CD4-positive, alpha-beta memory T cell (primary cell): ENCODE measurements around the gene MRE11. TPM values are rescaled to one million over a fixed set of nuclear protein-coding genes. Genes with fewer than 3 reads are reported as not detected.

Source experiments
- CTCF ChIA-PET: fragments of 350-600 bp; sonication (Branson Sonifier 250); formaldehyde crosslinking; loops from one replicate; lab custom pipeline; 2021; ENCODE audit warnings: inconsistent platforms; ENCODE audit not compliant: partially characterized antibody; lab: Charles Lee
- POLR2A ChIA-PET: fragments of 350-600 bp; sonication (Branson Sonifier 250); formaldehyde crosslinking; loops from one replicate; lab custom pipeline; 2021; ENCODE audit not compliant: partially characterized antibody; lab: Charles Lee
- DNase-seq, 5 donors: peaks; one replicate each; pipeline versions ENCODE4 v3.0.0 to v3.0.0-alpha.2; 2020 to 2022; ENCODE audit warnings: mixed read lengths in 1 of 5
- H3K27ac ChIP-seq: one replicate; pipeline ENCODE4 v1.7.0; 2013; ENCODE audit warnings: low read depth, low read length
- H3K27me3 ChIP-seq: 2 replicates; pipeline ENCODE4 v1.7.0; 2013; ENCODE audit warnings: mild to moderate bottlenecking, low read length, moderate library complexity; ENCODE audit not compliant: insufficient read depth
- H3K36me3 ChIP-seq: 2 replicates; pipeline ENCODE4 v1.7.0; 2013; ENCODE audit warnings: mild to moderate bottlenecking, low read length, moderate library complexity; ENCODE audit not compliant: insufficient read depth
- H3K4me1 ChIP-seq: 2 replicates; pipeline ENCODE4 v1.7.0; 2013; ENCODE audit warnings: mild to moderate bottlenecking, low read length, moderate library complexity; ENCODE audit not compliant: insufficient read depth
- H3K4me3 ChIP-seq, 2 donors: one replicate each; pipeline ENCODE4 v1.7.0; 2013; ENCODE audit warnings: low read length in 2 of 2, mild to moderate bottlenecking in 1 of 2
- H3K9me3 ChIP-seq, 2 donors: one replicate each; pipeline ENCODE4 v1.7.0; 2013; ENCODE audit warnings: low read length in 2 of 2, control low read depth in 1 of 2; ENCODE audit not compliant: control insufficient read depth in 1 of 2
- H3K27ac Mint-ChIP-seq, 7 donors: one replicate each; pipeline ENCODE4 v1.8.0; 2020 to 2021; ENCODE audit warnings: mixed read lengths in 7 of 7, mild to moderate bottlenecking in 6 of 7, inconsistent platforms in 3 of 7, moderate library complexity in 3 of 7
- H3K27me3 Mint-ChIP-seq, 2 donors: one replicate each; pipeline ENCODE4 v1.8.0; 2020 to 2021; ENCODE audit warnings: mixed read lengths in 2 of 2
- H3K36me3 Mint-ChIP-seq, 2 donors: one replicate each; pipeline ENCODE4 v1.8.0; 2020 to 2021; ENCODE audit warnings: mixed read lengths in 2 of 2, inconsistent platforms in 1 of 2, mild to moderate bottlenecking in 1 of 2
- H3K4me1 Mint-ChIP-seq, 4 donors: one replicate each; pipeline ENCODE4 v1.8.0; 2020 to 2021; ENCODE audit warnings: mixed read lengths in 4 of 4, mild to moderate bottlenecking in 1 of 4
- H3K4me3 Mint-ChIP-seq, 8 donors: one replicate each; pipeline ENCODE4 v1.8.0; 2020 to 2021; ENCODE audit warnings: mixed read lengths in 8 of 8, mild to moderate bottlenecking in 7 of 8, moderate library complexity in 6 of 8, inconsistent platforms in 3 of 8
- H3K9me3 Mint-ChIP-seq, 8 donors: one replicate each; pipeline ENCODE4 v1.8.0; 2020 to 2021; ENCODE audit warnings: mixed read lengths in 8 of 8, mild to moderate bottlenecking in 5 of 8, inconsistent platforms in 3 of 8, moderate library complexity in 1 of 8
- intact Hi-C: fragments of 100-400 bp; cut with micrococcal nuclease; formaldehyde crosslinking; loops from one replicate; pipeline ENCODE4 v1.15.1; 2023
- polyA plus RNA-seq, 2 donors: library from polyadenylated mRNA; unstranded; fragments of 300-500 nt; fragmentation: Illumina TruSeq; gene quantifications; one replicate each; pipeline ENCODE4 v1.2.3, GENCODE V29; 2021
- total RNA-seq, 2 experiments: library from RNA; stranded (reverse); gene quantifications; one replicate each; pipeline ENCODE4 v1.2.3, GENCODE V29; 2021

Gene MRE11
- total and polyA plus RNA-seq, 4 experiments from 2014 or later = 7.6 to 43.4 (median 30.4) TPM

DNA sequence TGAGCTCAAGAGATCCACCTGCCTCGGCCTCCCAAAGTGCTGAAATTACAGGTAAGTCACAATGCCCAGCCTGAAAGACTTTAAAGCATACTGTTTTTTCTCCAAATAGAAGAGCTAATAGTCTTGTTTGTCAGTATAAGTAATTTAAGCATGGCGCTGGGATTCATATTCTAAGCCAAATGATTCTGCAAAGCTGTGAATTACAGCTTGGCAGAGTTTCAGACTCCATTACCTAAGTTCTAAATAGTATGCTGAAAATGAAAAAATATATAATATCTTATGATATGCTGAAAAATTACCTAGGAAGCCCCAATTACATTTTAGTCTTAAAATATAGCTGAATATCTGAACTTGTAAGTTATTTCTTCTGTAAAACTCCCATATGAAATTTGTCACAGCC is 39.3 kb downstream of the MRE11 start:
- peaks cover 45 to 49% of the 10 kb centered on the region in 2 donors for H3K36me3 Mint-ChIP-seq
- H3K27me3 Mint-ChIP-seq = no peaks in the 10 kb centered on the region
- CTCF ChIA-PET = no interaction called here
- no peaks in the 10 kb centered on the region for H3K9me3 ChIP-seq
- no peak for DNase-seq
- intact Hi-C loops = no loop called here
- H3K4me3 ChIP-seq = no peak overlapping the region
- H3K27me3 ChIP-seq = no peaks in the 10 kb centered on the region
- H3K36me3 ChIP-seq = peaks cover under 1% of the 10 kb centered on the region
- no peak overlapping the region for H3K27ac Mint-ChIP-seq
- peaks cover 0 to 1% (median 0%) of the 10 kb centered on the region in 4 donors for H3K4me1 Mint-ChIP-seq
- no peaks in the 10 kb centered on the region for H3K4me1 ChIP-seq
- H3K4me3 Mint-ChIP-seq = no peak overlapping the region
- peaks cover 0 to 6% (median 0%) of the 10 kb centered on the region in 8 donors for H3K9me3 Mint-ChIP-seq
- no peak overlapping the region for H3K27ac ChIP-seq
- POLR2A ChIA-PET = no interaction called here

DNA sequence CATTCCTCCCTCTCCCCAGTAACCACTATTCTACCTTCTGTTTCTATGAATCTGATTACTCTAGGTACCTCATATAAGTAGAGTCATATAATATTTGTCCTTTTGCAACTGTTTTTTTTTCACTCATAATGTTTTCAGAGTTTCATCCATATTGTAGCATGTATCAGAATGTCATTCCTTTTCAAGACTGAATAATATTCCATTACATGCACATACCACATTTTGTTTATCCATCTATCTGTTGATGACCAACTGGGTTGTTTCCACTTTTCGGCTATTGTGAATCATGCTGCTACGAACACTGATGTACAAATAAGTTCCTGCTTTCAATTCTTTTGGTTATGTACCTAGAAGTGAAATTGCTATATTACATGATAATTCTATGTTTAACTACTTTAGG is 40.7 kb downstream of the MRE11 start:
- H3K36me3 Mint-ChIP-seq = peaks cover 45 to 47% of the 10 kb centered on the region in 2 donors
- H3K4me3 Mint-ChIP-seq = no peak overlapping the region
- Histone ChIP-seq H3K27ac (no peak overlapping the region), H3K4me3 (no peak overlapping the region), H3K9me3 (no peaks in the 10 kb centered on the region), H3K36me3 (no peaks in the 10 kb centered on the region), H3K4me1 (no peaks in the 10 kb centered on the region), H3K27me3 (no peaks in the 10 kb centered on the region)
- no peak for DNase-seq
- CTCF ChIA-PET = no interaction called here
- peaks cover 0 to 1% (median 0%) of the 10 kb centered on the region in 4 donors for H3K4me1 Mint-ChIP-seq
- H3K27me3 Mint-ChIP-seq = no peaks in the 10 kb centered on the region
- H3K9me3 Mint-ChIP-seq = peaks cover 0 to 6% (median 0%) of the 10 kb centered on the region in 8 donors
- POLR2A ChIA-PET = no interaction called here
- intact Hi-C loops = no loop called here
- no peak overlapping the region for H3K27ac Mint-ChIP-seq

DNA sequence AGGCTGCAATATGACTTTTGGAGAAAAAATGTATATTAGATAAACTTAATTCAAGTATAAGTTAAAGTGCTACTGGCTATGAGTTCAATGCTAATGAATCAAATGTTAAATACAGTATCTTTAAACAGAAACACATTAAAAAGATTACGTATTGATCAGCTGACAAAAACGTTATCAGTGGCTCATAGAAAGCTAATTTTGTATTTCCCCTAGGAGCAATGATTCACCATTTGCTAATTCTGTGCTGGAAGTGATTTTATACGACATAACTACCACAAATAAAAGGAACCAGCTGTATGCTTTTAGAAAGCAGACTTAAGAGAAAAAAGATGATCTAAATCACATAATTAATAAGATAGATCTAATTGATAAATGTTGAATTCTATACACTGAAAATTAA is 43.6 kb downstream of the MRE11 start:
- POLR2A ChIA-PET = no interaction called here

DNA sequence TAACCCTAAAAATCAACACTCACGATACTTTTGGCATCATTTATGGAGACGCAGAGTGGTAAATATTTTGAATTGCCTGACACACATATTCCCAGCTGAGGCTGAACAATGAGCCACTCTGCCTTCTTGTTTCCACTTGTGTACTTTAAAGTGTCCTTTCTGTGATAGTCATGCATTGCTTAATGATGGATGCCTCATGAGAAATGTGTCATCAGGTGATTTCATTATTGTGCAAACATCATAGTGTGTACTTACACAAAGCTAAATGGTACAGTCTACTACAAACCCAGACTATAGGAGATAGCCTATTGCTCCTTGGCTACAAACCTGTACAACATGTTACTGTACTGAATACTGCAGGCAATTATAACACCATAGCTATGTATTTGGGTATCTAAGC is 44.2 kb downstream of the MRE11 start:
- no peak for DNase-seq
- Histone ChIP-seq H3K27me3 (no peaks in the 10 kb centered on the region), H3K4me1 (no peaks in the 10 kb centered on the region), H3K4me3 (no peak overlapping the region), H3K27ac (no peak overlapping the region), H3K9me3 (no peaks in the 10 kb centered on the region), H3K36me3 (no peaks in the 10 kb centered on the region)
- intact Hi-C loops = no loop called here
- Mint-ChIP-seq H3K27ac (no peak overlapping the region), H3K4me3 (no peak overlapping the region), H3K4me1 (no peaks in the 10 kb centered on the region), H3K27me3 (no peaks in the 10 kb centered on the region), H3K9me3 (peaks cover 0 to 6% (median 0%) of the 10 kb centered on the region in 8 donors), H3K36me3 (peaks cover 34 to 37% of the 10 kb centered on the region in 2 donors)
- CTCF ChIA-PET = interaction anchor here (1.3 kb wide), 1 partner anchor 54 kb away, joined by 3 read pairs; no protein-coding TSS in a partner anchor
- POLR2A ChIA-PET = no interaction called here

More for the DNA sequence above, 43.6 kb downstream of the MRE11 start:
- Histone ChIP-seq H3K27me3 (no peaks in the 10 kb centered on the region), H3K4me3 (no peak overlapping the region), H3K9me3 (no peaks in the 10 kb centered on the region), H3K4me1 (no peaks in the 10 kb centered on the region), H3K36me3 (no peaks in the 10 kb centered on the region), H3K27ac (no peak overlapping the region)
- intact Hi-C loops = no loop called here
- Mint-ChIP-seq H3K4me3 (no peak overlapping the region), H3K27ac (no peak overlapping the region), H3K9me3 (peaks cover 0 to 6% (median 0%) of the 10 kb centered on the region in 8 donors), H3K4me1 (no peaks in the 10 kb centered on the region), H3K27me3 (no peaks in the 10 kb centered on the region), H3K36me3 (peaks cover 36 to 38% of the 10 kb centered on the region in 2 donors)
- CTCF ChIA-PET = interaction anchor here (0.6 to 1.3 kb wide), 2 partner anchors 53 to 85 kb away, joined by 3 read pairs; no protein-coding TSS in a partner anchor
- DNase-seq = no peak

DNA sequence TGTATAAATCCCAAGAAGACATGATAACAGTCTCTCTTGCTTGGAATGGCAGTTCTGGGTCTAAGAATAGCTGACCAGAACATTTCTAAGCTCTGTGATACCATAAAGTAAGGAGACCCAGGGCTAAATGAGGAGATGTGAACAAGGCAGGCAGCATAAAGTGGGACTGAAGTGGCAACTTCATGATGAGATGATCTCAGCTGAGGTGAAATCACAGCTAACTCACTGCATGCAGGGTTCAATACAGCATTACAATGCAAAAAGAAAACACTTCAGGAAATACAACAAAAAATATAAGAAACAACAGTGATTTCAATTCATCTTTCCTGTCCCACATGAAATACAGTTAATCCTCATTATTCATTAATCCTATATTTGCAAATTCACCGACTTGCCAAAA is 44.6 kb downstream of the MRE11 start:
- no peaks in the 10 kb centered on the region for H3K4me1 Mint-ChIP-seq
- no peak overlapping the region for H3K27ac Mint-ChIP-seq
- H3K36me3 ChIP-seq = no peaks in the 10 kb centered on the region
- H3K27me3 Mint-ChIP-seq = no peaks in the 10 kb centered on the region
- CTCF ChIA-PET = no interaction called here
- POLR2A ChIA-PET = no interaction called here
- no peaks in the 10 kb centered on the region for H3K9me3 ChIP-seq
- no peak overlapping the region for H3K4me3 ChIP-seq
- peaks cover 38 to 40% of the 10 kb centered on the region in 2 donors for H3K36me3 Mint-ChIP-seq
- H3K27me3 ChIP-seq = no peaks in the 10 kb centered on the region
- no peak overlapping the region for H3K27ac ChIP-seq
- no peaks in the 10 kb centered on the region for H3K4me1 ChIP-seq
- no peak overlapping the region for H3K4me3 Mint-ChIP-seq
- intact Hi-C loops = no loop called here
- H3K9me3 Mint-ChIP-seq = peaks cover 0 to 6% (median 0%) of the 10 kb centered on the region in 8 donors
- DNase-seq = no peak

DNA sequence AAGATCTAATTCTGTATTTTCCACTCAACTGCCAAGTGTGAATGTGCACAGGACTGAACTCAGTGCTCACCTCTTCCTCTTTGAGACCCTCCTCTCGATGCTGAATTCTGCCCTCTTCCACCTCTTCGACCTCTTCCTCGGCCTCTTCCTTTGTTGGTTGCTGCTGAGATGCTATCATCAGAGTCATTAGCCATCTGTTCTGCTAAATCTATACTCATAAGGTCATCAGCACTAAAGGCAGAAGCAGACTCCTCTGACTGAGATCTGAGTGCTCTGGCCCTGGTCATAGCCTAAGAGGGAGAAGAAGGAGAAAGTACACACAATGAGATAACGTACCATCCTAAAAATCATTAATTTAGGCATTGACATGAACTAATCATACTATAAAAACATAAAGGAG is 46.5 kb downstream of the MRE11 start:
- intact Hi-C loops = no loop called here
- ChIA-PET CTCF (no interaction called here), POLR2A (no interaction called here)
- H3K4me1 ChIP-seq = no peaks in the 10 kb centered on the region
- H3K27ac ChIP-seq = no peak overlapping the region
- DNase-seq = no peak
- H3K4me3 ChIP-seq = no peak overlapping the region
- no peaks in the 10 kb centered on the region for H3K36me3 ChIP-seq
- H3K27me3 ChIP-seq = no peaks in the 10 kb centered on the region
- Mint-ChIP-seq H3K4me3 (no peak overlapping the region), H3K27me3 (no peaks in the 10 kb centered on the region), H3K27ac (peak overlapping the region in 3 of 7 donors; percentile 11 to 81 (median 70)), H3K9me3 (no peaks in the 10 kb centered on the region), H3K4me1 (no peaks in the 10 kb centered on the region), H3K36me3 (peaks cover 36 to 44% of the 10 kb centered on the region in 2 donors)
- no peaks in the 10 kb centered on the region for H3K9me3 ChIP-seq

DNA sequence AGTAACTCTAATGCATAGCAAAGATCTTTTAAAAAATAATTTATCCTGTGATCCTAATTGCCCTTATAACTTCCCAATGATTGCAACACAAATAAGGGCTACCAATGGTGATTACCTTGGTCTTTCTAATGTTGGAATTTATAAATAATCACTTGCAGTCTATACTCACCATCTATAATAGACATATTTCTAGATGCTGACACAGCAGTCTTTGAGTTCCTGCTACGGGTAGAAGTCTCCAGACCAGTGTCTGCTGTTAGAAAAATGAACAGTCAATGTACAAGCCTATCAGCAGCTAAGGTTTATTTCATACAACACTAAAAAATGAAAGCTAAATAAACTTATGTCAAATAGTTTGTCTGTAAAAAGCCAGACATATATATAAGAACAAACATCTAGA is 48.0 kb downstream of the MRE11 start:
- Mint-ChIP-seq H3K36me3 (peaks cover 49 to 52% of the 10 kb centered on the region in 2 donors), H3K27me3 (no peaks in the 10 kb centered on the region), H3K27ac (no peak overlapping the region), H3K4me3 (no peak overlapping the region), H3K9me3 (no peaks in the 10 kb centered on the region), H3K4me1 (no peaks in the 10 kb centered on the region)
- no peaks in the 10 kb centered on the region for H3K9me3 ChIP-seq
- H3K27me3 ChIP-seq = no peaks in the 10 kb centered on the region
- POLR2A ChIA-PET = no interaction called here
- no peaks in the 10 kb centered on the region for H3K4me1 ChIP-seq
- CTCF ChIA-PET = no interaction called here
- no peak overlapping the region for H3K4me3 ChIP-seq
- H3K36me3 ChIP-seq = no peaks in the 10 kb centered on the region
- DNase-seq = no peak
- H3K27ac ChIP-seq = no peak overlapping the region
- intact Hi-C loops = no loop called here
